Loucy (cell line): ENCODE measurements around the gene NES.

Experiments used
- H2AFZ ChIP-seq: fragments of 200-600 bp; sonication (generic); 2 replicates; pipeline ENCODE4 v1.6.0; 2016; ENCODE audit warnings: antibody characterized with exemption, mild to moderate bottlenecking, low read length, moderate library complexity
- H3F3A ChIP-seq: fragments of 200-600 bp; 2 replicates; pipeline ENCODE4 v1.6.0; 2016; ENCODE audit warnings: antibody characterized with exemption, low read depth, mild to moderate bottlenecking
- H3K27me3 ChIP-seq: fragments of 200-600 bp; sonication (generic); 2 replicates; pipeline ENCODE4 v1.6.1; 2014; ENCODE audit warnings: low read length, mild to moderate bottlenecking; ENCODE audit not compliant: insufficient read depth, poor library complexity, severe bottlenecking
- H3K36me3 ChIP-seq: fragments of 200-600 bp; sonication (generic); 2 replicates; pipeline ENCODE4 v1.6.1; 2016; ENCODE audit warnings: low read length; ENCODE audit not compliant: insufficient read depth
- H3K4me1 ChIP-seq: fragments of 200-600 bp; sonication (generic); 2 replicates; pipeline ENCODE4 v1.5.1; 2014; ENCODE audit warnings: low read length, mild to moderate bottlenecking; ENCODE audit not compliant: insufficient read depth, poor library complexity, severe bottlenecking
- H3K4me2 ChIP-seq: fragments of 200-600 bp; sonication (generic); 2 replicates; pipeline ENCODE4 v1.6.0; 2014; ENCODE audit warnings: antibody characterized with exemption, low read length, low read depth, mild to moderate bottlenecking; ENCODE audit not compliant: poor library complexity, severe bottlenecking
- H3K4me3 ChIP-seq: fragments of 200-600 bp; sonication (generic); 2 replicates; pipeline ENCODE4 v1.5.1; 2014; ENCODE audit warnings: low read length, mild to moderate bottlenecking, mixed read lengths; ENCODE audit not compliant: poor library complexity, severe bottlenecking
- H3K79me2 ChIP-seq: fragments of 200-600 bp; sonication (generic); 2 replicates; pipeline ENCODE4 v1.6.1; 2014; ENCODE audit warnings: low read length; ENCODE audit not compliant: insufficient read depth
- H3K9ac ChIP-seq: fragments of 200-600 bp; sonication (generic); 2 replicates; pipeline ENCODE4 v1.6.0; 2014; ENCODE audit warnings: mild to moderate bottlenecking, low read depth, low read length, moderate library complexity; ENCODE audit not compliant: poor library complexity, severe bottlenecking
- H3K9me2 ChIP-seq: fragments of 200-600 bp; sonication (generic); replicated peaks from 2 replicates; pipeline ENCODE4 v1.6.1; 2016; ENCODE audit warnings: low read depth, low read length, mixed read lengths
- H3K9me3 ChIP-seq: fragments of 200-600 bp; sonication (generic); 2 replicates; pipeline ENCODE4 v1.6.1; 2014; ENCODE audit warnings: mild to moderate bottlenecking, antibody characterized with exemption, low read length, low read depth; ENCODE audit not compliant: insufficient read depth
- H4K20me1 ChIP-seq: fragments of 200-600 bp; sonication (generic); 2 replicates; pipeline ENCODE4 v1.6.0; 2014; ENCODE audit warnings: antibody characterized with exemption, low read length, mild to moderate bottlenecking; ENCODE audit not compliant: insufficient read depth, poor library complexity, severe bottlenecking
- EZH2phosphoT487 ChIP-seq: fragments of 200-600 bp; IDR thresholded peaks from 2 replicates; pipeline ENCODE4 v1.6.1; 2018; ENCODE audit warnings: antibody characterized with exemption, mild to moderate bottlenecking, moderate library complexity, borderline replicate concordance
- TF ChIP-seq, protein P1 (sequence below): fragments of 200-600 bp; sonication (generic); conservative IDR thresholded peaks from 2 replicates; pipeline ENCODE4 v1.5.1; 2014; ENCODE audit warnings: mild to moderate bottlenecking, antibody characterized with exemption, low read length

NES gene

DNA sequence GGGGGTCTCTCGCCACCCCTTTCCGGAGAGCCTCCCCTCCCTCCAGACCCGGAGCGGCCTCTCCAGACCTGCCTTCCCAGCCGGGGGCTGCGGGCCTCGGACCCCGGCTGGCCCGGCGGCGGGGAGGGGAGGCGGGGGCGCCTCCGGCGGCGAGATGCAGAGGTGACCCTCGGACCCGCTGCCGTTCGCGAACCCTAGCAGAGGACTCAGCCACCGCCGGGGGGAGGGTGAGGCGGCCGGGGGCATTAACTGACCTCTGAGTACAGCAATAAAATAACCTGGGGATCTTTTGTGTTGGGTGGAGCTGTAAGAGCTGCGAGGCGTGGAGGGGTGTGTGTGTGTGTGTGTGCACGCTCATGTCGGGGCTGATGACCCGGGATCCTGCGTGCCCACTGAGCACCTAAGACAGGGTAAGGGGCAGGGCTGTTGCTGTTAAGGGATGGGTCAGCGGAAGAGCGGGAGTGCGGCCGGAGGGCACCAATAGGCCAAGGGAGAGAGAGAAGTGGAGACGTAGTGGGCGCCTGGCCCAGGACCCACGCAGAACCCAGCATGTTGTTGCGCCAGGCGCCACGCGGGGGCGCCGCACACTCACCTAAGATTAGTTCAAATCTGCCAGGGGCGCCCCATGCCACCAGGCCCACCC lies 51.6 kb downstream of the NES start:
- H2AFZ ChIP-seq = no peak overlapping the region
- TF ChIP-seq EZH2phosphoT487 = no peak
- TF ChIP-seq, protein P1, sequence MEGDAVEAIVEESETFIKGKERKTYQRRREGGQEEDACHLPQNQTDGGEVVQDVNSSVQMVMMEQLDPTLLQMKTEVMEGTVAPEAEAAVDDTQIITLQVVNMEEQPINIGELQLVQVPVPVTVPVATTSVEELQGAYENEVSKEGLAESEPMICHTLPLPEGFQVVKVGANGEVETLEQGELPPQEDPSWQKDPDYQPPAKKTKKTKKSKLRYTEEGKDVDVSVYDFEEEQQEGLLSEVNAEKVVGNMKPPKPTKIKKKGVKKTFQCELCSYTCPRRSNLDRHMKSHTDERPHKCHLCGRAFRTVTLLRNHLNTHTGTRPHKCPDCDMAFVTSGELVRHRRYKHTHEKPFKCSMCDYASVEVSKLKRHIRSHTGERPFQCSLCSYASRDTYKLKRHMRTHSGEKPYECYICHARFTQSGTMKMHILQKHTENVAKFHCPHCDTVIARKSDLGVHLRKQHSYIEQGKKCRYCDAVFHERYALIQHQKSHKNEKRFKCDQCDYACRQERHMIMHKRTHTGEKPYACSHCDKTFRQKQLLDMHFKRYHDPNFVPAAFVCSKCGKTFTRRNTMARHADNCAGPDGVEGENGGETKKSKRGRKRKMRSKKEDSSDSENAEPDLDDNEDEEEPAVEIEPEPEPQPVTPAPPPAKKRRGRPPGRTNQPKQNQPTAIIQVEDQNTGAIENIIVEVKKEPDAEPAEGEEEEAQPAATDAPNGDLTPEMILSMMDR = peak; percentile 85
- no peaks in the 10 kb centered on the region for H3K79me2 ChIP-seq
- H3K9ac ChIP-seq = no peak overlapping the region
- no peaks in the 10 kb centered on the region for H3K36me3 ChIP-seq
- no peaks in the 10 kb centered on the region for H3K27me3 ChIP-seq
- no peaks in the 10 kb centered on the region for H3F3A ChIP-seq
- H3K9me3 ChIP-seq = no peaks in the 10 kb centered on the region
- no peaks in the 10 kb centered on the region for H4K20me1 ChIP-seq
- no peaks in the 10 kb centered on the region for H3K9me2 ChIP-seq
- H3K4me2 ChIP-seq = no peak overlapping the region
- H3K4me3 ChIP-seq = no peak overlapping the region
- H3K4me1 ChIP-seq = no peaks in the 10 kb centered on the region

DNA sequence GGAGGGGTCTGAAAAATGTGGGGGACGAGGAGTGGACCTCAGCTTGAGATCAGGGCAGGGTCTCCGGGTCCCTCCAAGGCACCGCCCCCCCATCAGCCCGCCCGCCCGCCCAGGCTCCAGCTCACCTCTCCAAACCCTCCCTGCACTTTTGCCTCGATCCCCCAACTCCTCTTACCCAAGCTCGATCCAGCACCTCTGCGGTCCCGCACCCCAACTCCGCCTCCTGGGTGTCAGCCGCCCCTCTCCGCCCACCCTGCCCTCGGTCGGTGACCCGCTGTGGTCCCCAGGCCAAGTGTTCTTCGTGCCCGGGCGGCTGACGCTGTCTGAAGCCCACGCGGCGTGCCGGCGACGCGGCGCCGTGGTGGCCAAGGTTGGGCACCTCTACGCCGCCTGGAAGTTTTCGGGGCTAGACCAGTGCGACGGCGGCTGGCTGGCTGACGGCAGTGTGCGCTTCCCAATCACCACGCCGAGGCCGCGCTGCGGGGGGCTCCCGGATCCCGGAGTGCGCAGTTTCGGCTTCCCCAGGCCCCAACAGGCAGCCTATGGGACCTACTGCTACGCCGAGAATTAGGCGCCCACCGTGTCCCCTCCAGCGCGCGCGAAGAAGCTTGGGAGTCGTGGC lies 52.3 kb downstream of the NES start:
- Histone ChIP-seq H3K4me2 (no peak overlapping the region), H3K4me3 (no peak overlapping the region), H2AFZ (no peak overlapping the region), H3K79me2 (no peaks in the 10 kb centered on the region), H3K9me3 (no peaks in the 10 kb centered on the region), H3K9me2 (no peaks in the 10 kb centered on the region), H3K4me1 (no peaks in the 10 kb centered on the region), H3K27me3 (no peaks in the 10 kb centered on the region), H3F3A (no peaks in the 10 kb centered on the region), H3K9ac (no peak overlapping the region), H4K20me1 (no peaks in the 10 kb centered on the region), H3K36me3 (no peaks in the 10 kb centered on the region)
- TF ChIP-seq, protein P1 = no peak
- TF ChIP-seq EZH2phosphoT487 = no peak

DNA sequence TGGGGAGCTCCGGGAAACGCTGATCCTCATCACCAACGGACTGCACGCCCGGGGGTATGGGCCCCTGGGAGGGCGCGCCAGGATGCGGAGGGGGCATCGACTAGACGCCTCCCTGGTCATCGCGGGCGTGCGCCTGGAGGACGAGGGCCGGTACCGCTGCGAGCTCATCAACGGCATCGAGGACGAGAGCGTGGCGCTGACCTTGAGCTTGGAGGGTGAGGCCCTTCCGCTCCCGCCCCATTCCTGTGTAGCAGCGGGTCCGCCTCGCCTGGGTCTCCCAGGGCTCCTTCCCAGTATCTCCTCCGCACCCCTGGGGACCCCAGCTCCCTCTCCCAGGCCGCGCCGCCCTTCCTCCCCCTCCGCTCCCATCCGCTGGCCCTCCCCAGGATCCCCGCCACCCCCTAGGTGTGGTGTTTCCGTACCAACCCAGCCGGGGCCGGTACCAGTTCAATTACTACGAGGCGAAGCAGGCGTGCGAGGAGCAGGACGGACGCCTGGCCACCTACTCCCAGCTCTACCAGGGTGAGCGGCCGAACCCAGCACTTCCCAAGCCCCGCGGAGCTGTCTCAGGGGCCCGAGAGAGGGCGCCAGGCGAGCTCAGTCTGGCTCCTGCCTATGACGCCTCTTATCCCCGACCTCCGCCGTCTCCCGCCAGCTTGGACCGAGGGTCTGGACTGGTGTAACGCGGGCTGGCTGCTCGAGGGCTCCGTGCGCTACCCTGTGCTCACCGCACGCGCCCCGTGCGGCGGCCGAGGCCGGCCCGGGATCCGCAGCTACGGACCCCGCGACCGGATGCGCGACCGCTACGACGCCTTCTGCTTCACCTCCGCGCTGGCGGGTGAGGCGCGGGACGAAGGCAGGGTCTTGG lies 53.0 kb downstream of the NES start:
- H3K4me2 ChIP-seq = no peak overlapping the region

More for the DNA sequence above, 53.0 kb downstream of the NES start:
- TF ChIP-seq EZH2phosphoT487 = no peak
- TF ChIP-seq, protein P1 = no peak
- Histone ChIP-seq H3K27me3 (no peaks in the 10 kb centered on the region), H3K9me2 (no peaks in the 10 kb centered on the region), H3K36me3 (no peaks in the 10 kb centered on the region), H2AFZ (no peak overlapping the region), H4K20me1 (no peaks in the 10 kb centered on the region), H3K4me1 (peaks cover under 1% of the 10 kb centered on the region), H3K9ac (no peak overlapping the region), H3F3A (no peaks in the 10 kb centered on the region), H3K9me3 (no peaks in the 10 kb centered on the region), H3K4me3 (no peak overlapping the region), H3K79me2 (no peaks in the 10 kb centered on the region)
